GM18511 (cell line): ENCODE data around the gene ERO1A.
"Not testable (repeated sequence)": the region's sequence is repeated elsewhere in the genome, so short reads cannot be mapped to it uniquely, and the experiment has no call there.

Source experiments
- ATAC-seq: cut with Tn5 transposase; IDR thresholded peaks from one replicate; pipeline ENCODE4 v1.9.1; 2021; ENCODE audit warnings: mild to moderate bottlenecking, moderate library complexity; ENCODE audit not compliant: unreplicated experiment

ERO1A gene, protein sequence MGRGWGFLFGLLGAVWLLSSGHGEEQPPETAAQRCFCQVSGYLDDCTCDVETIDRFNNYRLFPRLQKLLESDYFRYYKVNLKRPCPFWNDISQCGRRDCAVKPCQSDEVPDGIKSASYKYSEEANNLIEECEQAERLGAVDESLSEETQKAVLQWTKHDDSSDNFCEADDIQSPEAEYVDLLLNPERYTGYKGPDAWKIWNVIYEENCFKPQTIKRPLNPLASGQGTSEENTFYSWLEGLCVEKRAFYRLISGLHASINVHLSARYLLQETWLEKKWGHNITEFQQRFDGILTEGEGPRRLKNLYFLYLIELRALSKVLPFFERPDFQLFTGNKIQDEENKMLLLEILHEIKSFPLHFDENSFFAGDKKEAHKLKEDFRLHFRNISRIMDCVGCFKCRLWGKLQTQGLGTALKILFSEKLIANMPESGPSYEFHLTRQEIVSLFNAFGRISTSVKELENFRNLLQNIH

DNA sequence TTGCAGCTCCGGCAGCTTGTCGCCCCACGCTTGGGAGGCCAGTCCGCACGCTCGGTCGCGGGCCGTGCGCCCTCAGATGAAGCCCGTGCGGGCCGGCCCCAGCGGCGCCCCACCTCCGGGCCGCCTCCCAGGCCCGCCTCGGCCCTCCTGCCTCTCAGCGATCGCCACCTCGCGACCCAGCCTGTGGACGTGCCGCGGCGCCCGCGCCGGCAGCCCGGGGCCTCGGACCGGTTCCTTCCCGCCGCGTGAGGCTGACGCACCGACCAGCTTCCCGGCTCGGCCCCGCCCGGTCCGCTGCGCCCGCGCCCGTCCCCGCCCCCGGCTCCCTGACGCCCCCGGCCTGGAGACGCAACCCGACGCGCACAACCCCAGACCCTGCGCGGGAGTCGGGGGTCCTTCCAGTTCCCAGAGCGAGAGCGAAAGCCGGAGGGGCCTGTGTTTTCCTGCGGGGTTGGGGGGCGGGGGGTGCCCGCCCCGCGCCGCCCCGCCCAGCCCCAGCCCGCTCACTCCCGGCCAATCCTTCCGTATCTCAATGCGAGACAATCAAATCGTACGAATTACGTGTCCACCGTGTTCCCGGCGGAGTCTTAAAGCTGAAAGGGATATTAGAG, at the start of gene ERO1A:
ERO1A (minus strand) TSS at position 78 of the 611 bp plus-strand sequence; CDS start at position 1, 77 bp downstream.
- peak; percentile 73 for ATAC-seq

DNA sequence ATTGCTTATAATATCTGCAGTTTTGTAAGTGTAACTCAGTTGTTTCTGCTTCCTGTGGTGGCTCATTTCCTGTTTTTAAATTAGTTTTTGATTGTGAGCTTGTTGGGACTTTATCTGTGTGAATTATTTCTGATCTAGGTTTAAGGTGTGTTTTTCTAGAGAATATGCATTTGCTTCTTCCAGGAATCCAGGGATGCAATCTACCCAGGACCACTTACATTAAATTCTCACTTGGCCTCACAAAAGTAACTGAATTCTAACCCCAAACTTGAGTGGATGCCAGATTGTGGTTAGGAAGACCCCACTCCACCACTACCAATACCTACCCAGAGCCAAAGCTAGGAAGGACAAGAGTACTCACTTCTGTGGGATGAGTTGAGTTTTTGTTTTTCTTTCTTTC, 46.5 kb upstream of the ERO1A start:
- peak; percentile 35 for ATAC-seq

DNA sequence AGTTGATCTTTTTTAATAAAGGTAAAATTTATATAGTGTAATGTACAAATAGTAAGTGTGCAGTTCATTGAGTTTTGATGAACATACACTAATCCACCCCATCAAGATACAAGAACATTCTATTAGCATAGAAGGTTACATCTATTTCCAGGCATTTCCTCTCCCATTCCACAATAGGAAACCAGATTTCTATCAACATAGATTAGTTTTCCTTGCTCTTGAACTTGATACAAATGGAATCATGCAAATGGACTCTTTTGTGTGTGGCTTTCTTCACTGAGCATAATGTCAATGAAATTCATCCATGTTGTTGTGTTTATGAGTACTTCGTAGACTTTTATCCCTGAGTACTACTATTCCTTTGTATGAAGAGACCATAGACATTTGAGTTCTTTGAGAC, 45.4 kb upstream of the ERO1A start:
- no peak for ATAC-seq

DNA sequence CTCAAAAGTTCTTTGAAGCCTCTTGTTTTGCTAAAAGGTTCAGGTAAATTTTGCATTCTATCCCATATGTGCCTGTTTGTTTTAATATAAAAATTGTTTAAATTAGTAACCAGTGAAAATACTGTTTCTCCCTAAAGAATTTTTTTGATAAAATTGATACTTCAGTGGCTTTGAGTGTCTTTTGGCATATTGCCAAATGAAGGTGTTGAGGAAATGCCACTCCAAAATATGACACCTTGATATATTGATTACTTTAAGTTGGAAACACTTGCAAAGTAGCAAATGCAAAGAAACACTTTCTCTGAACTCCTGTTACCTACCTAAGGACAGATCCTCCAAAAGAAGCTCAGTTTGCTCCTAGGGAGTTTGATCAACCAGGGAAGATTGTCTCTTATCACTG, 43.1 kb upstream of the ERO1A start:
- no peak for ATAC-seq

DNA sequence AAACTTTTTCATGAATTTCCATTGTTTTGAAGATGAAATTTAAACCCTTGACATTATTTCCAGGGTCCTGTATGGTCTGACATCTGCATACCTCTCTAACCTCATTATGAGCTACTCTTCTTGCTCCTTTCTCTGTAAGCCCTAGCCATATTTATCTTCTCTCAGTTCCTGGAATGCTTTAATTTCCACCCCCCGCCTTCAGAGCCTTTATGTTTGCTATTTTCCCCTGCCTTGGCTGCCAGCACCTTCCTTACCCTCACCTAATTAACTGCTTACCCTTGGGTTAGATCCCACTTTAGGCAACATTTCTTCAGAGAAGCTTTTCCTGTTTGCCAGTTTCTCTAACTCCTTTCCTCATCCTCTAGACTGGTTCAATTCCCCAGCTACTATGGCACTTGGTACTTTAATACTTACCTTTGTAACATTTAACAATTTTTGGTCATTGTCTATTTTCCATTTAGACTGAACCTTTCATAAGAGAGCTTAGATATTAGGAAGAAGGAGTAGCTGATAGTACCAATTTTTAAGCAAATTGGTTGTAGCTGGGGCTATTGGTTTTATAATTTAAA, 40.6 kb upstream of the ERO1A start:
- no peak for ATAC-seq

DNA sequence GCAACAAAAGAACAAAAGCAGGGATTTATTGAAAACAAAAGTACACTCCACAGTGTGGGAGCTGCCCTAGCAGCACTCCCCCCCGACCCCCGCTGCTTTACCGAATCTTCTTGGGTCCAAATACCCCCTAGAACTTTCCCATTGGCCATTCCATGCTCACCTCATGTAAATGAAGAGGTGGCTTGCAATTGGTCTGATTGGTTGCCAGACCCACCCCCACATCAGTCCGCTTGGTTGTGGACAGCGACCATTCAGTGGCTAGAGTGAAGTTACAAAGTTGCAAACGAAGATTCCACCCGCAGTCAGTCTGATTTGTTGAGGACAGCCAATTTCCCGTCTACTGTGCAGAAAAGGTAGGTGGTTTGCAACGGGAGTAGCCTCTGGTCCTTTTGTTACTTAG, 38.5 kb upstream of the ERO1A start:
- no peak for ATAC-seq

DNA sequence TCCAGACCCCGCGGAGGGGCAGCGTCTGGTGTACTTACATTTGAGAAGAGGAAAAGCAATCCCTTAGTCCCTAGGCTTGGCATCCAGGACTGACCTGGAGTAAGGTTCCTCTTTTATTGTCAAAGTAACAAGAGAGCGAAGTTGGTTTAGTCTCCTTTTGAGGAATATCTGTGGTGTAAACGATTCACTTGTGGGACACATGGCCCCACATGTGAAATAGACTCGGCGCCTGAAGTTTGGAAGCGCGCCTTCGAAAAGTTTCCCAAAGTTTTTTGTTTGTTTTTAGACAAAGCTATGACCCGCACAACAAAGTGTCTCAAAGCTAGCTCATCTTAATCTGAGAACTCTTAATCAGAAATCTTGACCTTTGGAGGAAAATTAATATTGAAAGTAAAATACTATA, 35.4 kb upstream of the ERO1A start:
- ATAC-seq = no peak

DNA sequence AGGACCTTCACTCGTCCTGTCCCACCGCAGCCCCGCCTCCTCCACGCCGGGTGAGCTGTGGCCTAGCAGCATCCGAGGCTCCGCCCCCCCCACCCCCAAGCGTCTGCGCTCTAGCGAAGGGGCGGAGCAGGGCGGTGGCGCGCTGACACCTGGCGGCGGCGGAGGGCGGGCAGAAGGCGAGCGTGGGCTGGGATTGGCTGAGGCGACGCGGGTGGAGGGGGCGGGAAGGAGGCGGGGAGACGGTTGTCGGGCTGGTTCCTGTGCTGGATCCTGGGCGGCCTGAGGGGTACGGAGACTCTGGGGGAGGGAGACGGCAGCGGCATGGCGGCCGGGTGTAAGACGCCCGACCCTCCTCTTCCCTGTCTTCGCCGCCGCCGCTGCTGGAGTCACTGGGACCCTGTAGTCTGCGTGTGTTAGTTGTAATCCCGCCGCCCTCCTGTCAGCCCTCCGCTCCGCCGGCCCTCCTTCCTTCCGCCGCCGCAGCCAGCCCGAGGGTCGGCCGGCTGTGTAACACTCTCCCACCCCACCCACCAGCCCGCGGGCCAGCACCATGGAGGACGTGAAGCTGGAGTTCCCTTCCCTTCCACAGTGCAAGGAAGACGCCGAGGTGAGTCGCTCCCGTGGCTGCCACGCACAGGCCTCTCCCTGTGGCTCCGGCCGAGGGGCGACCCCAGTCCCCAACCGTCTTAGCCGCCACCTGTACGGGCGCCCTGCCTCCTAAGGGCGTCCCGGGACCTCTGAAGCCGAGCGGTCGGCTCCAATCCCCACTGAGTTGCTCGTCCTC, 34.8 kb upstream of the ERO1A start, which contains the start of gene STYX:
STYX (plus strand) TSS at position 242 of the 784 bp plus-strand sequence; CDS start at position 551, 309 bp downstream.
- ATAC-seq = peak; percentile 95

DNA sequence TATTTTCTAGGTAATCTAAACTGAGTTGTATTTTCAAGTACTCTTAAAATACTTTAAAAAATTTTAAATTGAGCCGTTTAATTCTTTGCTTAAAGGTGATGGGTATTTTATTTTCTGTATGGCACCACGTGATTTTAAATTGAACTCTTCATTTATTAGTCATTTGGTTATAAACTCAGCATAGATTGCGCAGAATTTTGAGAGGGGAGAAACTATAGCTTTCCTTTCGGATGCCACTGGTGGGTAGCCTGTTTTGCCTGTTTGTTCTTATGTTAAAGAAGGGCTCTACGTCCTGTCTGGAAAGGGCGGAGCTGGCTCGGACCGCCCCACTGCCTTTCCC, 34.2 kb upstream of the ERO1A start:
- no peak for ATAC-seq

DNA sequence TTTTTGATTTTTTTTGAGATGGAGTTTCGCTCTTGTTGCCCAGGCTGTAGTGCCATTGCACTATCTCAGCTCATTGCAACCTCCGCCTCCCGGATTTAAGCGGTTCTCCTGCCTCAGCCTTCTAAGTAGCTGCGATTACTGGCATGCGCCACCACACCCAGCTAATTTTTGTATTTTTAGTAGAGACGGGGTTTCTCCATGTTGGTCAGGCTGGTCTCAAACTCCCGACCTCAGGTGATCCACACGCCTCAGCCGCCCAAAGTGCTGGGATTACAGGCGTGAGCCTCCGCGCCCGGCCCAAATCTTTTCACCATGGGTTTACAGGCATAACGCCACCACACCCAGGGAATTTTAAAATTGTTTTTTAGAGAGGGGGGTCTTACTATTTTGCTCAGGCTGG, 33.7 kb upstream of the ERO1A start:
- ATAC-seq = not testable (repeated sequence)

DNA sequence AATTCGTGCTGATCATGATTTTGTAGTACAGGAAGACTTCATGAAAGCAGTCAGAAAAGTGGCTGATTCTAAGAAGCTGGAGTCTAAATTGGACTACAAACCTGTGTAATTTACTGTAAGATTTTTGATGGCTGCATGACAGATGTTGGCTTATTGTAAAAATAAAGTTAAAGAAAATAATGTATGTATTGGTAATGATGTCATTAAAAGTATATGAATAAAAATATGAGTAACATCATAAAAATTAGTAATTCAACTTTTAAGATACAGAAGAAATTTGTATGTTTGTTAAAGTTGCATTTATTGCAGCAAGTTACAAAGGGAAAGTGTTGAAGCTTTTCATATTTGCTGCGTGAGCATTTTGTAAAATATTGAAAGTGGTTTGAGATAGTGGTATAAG, 32.2 kb upstream of the ERO1A start:
- not testable (repeated sequence) for ATAC-seq

DNA sequence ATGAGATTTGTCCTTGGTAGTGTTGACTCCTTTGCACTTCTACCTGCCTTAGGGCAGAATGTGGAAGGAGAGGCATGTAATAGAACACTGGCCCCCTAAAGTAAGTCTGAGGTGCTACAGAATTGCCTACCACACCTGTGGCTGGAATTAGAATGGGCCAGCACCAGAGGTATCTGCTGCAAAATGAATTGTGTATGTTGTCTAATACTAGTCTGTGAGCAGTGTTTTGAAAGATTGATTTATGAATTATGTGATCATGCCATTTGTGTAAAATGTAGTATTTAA, 28.9 kb upstream of the ERO1A start:
- no peak for ATAC-seq

DNA sequence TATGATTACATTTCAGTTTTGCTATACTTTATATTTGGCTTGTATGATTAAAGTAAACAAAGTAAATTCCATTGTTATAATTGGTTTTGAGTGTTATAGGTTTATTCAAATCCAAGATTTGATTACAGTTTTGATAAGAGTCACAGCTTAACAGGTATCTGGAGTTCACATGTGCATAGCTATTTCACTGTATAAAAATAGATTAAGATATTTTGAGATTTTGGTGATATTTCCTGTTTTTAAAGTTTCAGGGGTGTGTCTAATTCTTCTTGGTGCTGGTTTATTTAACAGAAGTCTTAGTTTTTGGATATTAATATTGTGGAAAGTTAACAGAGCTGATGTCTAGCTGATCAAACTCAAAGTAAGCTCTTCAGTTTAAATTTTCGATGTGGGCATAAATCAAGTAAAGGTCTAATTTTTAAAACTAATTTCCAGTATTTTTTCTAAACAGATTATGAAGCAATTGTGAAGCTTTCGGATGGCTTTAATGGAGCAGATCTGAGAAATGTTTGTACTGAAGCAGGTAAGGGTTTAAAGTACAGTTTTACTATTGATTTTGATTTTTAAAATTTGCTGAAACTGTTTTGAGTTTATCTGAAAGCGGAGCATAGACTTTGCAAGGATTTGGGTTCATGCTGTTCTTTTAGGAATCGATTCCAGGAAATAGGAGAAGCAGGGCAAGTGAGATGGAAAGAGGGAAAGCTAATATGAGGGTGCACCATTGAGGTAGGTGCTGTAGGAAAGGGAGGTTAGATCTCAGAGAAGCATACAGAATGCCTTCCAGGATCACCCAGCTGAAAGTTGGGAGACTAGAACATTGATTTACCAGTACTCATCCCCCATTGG, 28.4 kb upstream of the ERO1A start:
- ATAC-seq = no peak

DNA sequence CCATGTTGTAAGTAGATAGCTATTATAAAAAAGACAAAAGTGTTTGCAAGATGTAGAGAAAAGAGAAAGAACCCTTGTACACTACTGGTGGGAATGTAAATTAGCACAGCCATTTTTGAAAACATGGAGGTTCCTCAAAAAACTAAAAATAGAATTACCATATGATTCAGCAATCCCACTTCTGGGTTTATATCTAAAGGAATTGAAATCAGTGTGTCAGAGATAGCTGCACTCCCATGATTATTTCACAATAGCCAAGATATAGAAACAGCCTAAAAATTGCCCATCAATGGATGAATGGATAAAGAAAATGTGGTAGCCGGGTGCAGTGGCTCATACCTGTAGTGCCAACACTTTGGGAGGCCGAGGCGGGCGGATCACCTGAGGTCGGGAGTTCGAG, 20.8 kb upstream of the ERO1A start:
- no peak for ATAC-seq

DNA sequence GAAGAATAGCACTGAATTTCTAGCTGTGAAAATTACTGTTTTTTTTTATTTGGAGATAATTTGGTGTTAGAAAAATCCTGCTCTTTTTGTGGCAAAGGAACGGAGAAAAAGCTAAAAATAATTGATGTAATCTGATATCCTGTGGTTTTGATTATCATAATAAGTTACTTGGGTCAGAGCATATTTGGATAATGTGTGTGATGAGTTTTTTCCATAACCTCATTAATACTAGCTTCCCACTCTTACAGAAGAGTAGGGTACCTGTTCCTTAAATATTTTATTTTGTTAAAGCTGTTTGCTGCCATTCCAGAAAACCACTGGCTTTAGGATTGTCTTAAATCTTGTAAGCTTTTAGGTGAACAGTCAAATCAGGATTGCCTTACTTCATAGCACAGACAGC, 16.3 kb upstream of the ERO1A start:
- no peak for ATAC-seq

DNA sequence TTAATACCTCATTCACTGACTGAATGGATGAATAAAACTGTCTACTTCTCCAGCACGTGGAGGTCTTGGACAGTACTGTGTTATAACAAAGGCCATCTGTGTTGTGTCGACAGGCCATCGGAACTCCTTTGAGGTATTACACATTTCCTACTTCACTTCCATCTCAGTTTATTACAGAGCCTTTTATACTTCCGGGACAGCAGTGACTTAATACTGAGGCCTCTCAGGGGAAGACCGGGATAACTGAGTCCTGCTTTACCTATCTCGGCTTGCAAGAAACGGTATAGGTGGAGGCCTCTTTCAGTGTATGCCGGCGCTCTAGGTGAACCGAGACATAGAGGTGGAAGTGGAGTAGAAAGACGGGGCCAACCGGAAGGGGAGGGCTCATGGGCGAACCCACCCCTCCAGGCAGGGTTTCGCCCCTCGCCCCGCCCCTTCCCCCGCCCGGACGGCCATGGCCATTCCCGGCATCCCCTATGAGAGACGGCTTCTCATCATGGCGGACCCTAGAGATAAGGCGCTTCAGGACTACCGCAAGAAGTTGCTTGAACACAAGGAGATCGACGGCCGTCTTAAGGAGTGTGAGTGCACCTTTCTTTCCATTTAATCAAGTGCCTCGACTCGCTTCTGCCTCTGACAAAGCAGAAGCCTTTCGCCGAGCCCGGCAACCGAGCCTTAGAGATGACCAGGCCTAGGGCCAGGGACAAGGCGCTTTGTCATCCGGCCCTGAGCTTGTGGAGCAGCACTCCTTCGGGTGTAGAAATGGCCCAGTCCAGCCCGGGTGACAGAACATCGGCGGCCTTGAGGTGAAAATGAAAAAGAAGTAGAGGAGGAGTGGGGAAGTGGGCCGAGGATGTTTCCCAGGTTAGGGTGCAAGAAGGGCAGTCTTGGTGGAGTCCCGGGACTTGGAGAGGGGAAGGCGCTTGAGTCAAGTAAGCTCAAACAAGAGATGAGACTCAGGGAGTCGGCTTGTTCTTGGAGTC, 11.7 kb upstream of the ERO1A start, which contains the start of gene PSMC6:
PSMC6 (plus strand) TSS at position 477 of the 983 bp plus-strand sequence; CDS start at position 497, 20 bp downstream.
- ATAC-seq = peak; percentile 94

DNA sequence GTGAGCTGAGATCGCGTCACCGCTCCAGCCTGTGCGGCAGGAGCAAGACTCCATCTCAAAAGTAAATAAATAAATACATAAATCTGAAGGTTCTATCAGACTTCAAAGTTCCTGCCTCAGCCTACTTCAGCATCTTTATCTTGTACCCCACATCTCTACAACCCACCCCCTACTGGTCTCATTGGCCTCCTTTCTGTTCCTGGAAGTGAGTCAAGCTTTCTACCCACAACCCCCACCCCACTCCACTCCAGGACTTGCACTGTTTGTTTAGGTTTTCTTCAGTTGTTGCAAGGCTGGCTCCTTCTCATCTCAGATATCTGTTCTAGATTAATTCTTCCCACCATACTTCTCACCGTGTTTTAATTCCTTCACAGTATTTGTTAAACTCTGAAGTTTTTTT, 10.9 kb upstream of the ERO1A start:
- no peak for ATAC-seq

DNA sequence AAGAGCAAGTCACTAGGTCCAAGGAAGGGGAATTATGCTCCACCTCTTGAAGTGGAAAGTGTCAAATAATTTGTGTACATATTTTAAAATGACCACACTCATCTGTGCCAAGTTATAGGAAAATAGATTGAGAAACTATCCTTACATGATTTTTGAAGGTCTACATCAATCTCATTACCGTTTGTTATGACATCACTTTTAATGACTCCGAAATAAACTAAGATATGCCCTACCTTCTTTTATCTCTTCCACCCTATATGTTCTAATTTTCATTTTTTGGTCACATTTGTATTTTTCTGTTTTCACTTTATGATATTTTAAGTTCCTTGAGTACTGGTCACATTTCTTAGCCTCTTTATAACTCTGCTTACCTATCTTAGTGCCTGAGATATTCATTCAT, 8.3 kb upstream of the ERO1A start:
- no peak for ATAC-seq

DNA sequence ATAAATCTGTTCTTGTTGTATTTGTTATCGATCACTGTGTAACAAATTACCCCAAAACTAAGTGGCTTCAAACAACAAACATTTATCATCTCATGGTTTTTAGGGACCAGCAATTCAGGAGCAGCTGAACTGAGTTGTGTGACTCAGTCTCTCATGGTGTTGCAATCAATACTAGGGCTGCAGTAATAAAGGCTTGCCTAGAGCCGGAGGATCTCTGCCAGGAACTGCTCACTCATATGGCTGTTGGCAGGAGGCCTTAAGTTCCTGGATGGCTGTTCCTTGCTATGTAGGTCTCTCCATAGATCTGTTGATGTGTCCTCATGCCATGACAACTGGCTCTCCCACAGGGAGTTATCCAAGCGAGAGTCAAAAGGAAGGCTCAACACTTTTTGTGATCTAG, 7.9 kb upstream of the ERO1A start:
- ATAC-seq = no peak
